PFSK-1 (cell line): ENCODE results near the gene PROM1.

Experiments
- POLR2AphosphoS5 ChIP-seq: IDR thresholded peaks from 2 replicates; pipeline ENCODE4 v1.6.1; 2012; ENCODE audit warnings: low read depth, mild to moderate bottlenecking, control low read depth, low read length, moderate library complexity
- SIN3A ChIP-seq: IDR thresholded peaks from 2 replicates; pipeline ENCODE4 v1.6.1; 2012; ENCODE audit warnings: mild to moderate bottlenecking, low read length, moderate library complexity, borderline replicate concordance; ENCODE audit not compliant: insufficient read depth
- TAF1 ChIP-seq: IDR thresholded peaks from 2 replicates; pipeline ENCODE4 v1.6.1; 2012; ENCODE audit warnings: low read length, control low read depth, borderline replicate concordance; ENCODE audit not compliant: insufficient read depth
- TF ChIP-seq, protein P1 (sequence below), 2 experiments: IDR thresholded peaks; 2 replicates each; pipeline versions ENCODE4 v1.6.1 to v1.8.0; 2011 to 2012; ENCODE audit warnings: low read depth in 2 of 2, low read length in 2 of 2, control low read depth in 1 of 2, inconsistent platforms in 1 of 2, mild to moderate bottlenecking in 1 of 2, moderate library complexity in 1 of 2; ENCODE audit not compliant: insufficient read depth in 1 of 2

- TF ChIP-seq TAF1 (no peak), POLR2AphosphoS5 (no peak), SIN3A (no peak)
- TF ChIP-seq, protein P1, sequence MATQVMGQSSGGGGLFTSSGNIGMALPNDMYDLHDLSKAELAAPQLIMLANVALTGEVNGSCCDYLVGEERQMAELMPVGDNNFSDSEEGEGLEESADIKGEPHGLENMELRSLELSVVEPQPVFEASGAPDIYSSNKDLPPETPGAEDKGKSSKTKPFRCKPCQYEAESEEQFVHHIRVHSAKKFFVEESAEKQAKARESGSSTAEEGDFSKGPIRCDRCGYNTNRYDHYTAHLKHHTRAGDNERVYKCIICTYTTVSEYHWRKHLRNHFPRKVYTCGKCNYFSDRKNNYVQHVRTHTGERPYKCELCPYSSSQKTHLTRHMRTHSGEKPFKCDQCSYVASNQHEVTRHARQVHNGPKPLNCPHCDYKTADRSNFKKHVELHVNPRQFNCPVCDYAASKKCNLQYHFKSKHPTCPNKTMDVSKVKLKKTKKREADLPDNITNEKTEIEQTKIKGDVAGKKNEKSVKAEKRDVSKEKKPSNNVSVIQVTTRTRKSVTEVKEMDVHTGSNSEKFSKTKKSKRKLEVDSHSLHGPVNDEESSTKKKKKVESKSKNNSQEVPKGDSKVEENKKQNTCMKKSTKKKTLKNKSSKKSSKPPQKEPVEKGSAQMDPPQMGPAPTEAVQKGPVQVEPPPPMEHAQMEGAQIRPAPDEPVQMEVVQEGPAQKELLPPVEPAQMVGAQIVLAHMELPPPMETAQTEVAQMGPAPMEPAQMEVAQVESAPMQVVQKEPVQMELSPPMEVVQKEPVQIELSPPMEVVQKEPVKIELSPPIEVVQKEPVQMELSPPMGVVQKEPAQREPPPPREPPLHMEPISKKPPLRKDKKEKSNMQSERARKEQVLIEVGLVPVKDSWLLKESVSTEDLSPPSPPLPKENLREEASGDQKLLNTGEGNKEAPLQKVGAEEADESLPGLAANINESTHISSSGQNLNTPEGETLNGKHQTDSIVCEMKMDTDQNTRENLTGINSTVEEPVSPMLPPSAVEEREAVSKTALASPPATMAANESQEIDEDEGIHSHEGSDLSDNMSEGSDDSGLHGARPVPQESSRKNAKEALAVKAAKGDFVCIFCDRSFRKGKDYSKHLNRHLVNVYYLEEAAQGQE (IDR thresholded peaks at IDR 0.05; ENCODE audit: insufficient read depth in 1 of 2, low read depth in 2 of 2, low read length in 2 of 2), result no peak
These were observed 52.1 kb downstream of the PROM1 start for GRCh38 chr4:16031546-16032395.
